ENCODE results near the gene C2CD2. TPM values are rescaled to one million over a fixed set of nuclear protein-coding genes. Genes with fewer than 3 reads are reported as not detected.

The C2CD2 gene
- total and polyA plus RNA-seq, 2 of the 8 experiments (the other 6 are each of a cell fraction or from before 2014, with no cell fraction given): 10.4 to 13.0 TPM

- Histone ChIP-seq H2BK20ac (ENCODE audit: low read length) (no peak overlapping the region), H2AFZ (ENCODE audit: low read length) (no peak overlapping the region), H4K91ac (replicated peaks; ENCODE audit: insufficient read length, low read length) (no peak overlapping the region), H3K56ac (replicated peaks; ENCODE audit: insufficient read length, low read depth, low read length) (no peak overlapping the region), H3K9ac (replicated peaks in 1 of 4; ENCODE audit: extremely low read depth in 1 of 4, low read depth in 3 of 4, low read length in 3 of 4) (no peak overlapping the region), H2BK120ac (replicated peaks; ENCODE audit: low read depth, low read length) (no peak overlapping the region), H3K18ac (ENCODE audit: extremely low read depth, low read length) (no peak overlapping the region), H2BK12ac (ENCODE audit: low read depth, low read length) (0 out of 2 replicates have a peak overlapping the region, but pooled peaks have one; percentile 17), H3K79me2 (ENCODE audit: control insufficient read depth in 1 of 2, insufficient read depth in 2 of 2, low read length in 2 of 2) (no peaks in the 10 kb centered on the region), H2BK15ac (ENCODE audit: low read length) (no peak overlapping the region), H4K8ac (ENCODE audit: extremely low read depth, insufficient read depth, low read length) (no peak overlapping the region), H2BK5ac (ENCODE audit: low read depth, low read length) (no peak overlapping the region), H4K20me1 (replicated peaks in 1 of 2; ENCODE audit: control insufficient read depth in 1 of 2, insufficient read depth in 2 of 2, low read length in 2 of 2) (no peaks in the 10 kb centered on the region), H3K4me3 (ENCODE audit: extremely low read depth in 1 of 4, insufficient read depth in 2 of 4, low read depth in 3 of 4, low read length in 4 of 4) (no peak overlapping the region), H3K79me1 (ENCODE audit: low read depth, low read length) (no peaks in the 10 kb centered on the region; the same call in 1 of the 2 replicates), H4K5ac (ENCODE audit: insufficient read length, low read depth, low read length) (no peak overlapping the region), H2AK5ac (ENCODE audit: low read depth, low read length) (0 out of 2 replicates have a peak overlapping the region, but pooled peaks have one; percentile 39), H3K36me3 (ENCODE audit: control insufficient read depth in 2 of 4, insufficient read depth in 4 of 4, low read length in 3 of 4) (no peaks in the 10 kb centered on the region), H3K27me3 (replicated peaks in 1 of 4; ENCODE audit: control insufficient read depth in 3 of 4, extremely low read depth in 1 of 4, insufficient read depth in 3 of 4, low read length in 3 of 4) (no peaks in the 10 kb centered on the region), H3K9me3 (ENCODE audit: insufficient read depth in 2 of 2, low read depth in 1 of 2, low read length in 1 of 2) (no peaks in the 10 kb centered on the region), H3K4ac (replicated peaks; ENCODE audit: insufficient read length, low read depth, low read length) (no peak overlapping the region), H3K23ac (ENCODE audit: insufficient read length) (no peak overlapping the region), H3K14ac (ENCODE audit: insufficient read length) (no peak overlapping the region), H3K4me1 (replicated peaks in 1 of 4; ENCODE audit: control insufficient read depth in 3 of 4, insufficient read depth in 4 of 4, low read length in 3 of 4) (peaks cover 0 to 2% (median 0%) of the 10 kb centered on the region in 4 experiments; a peak in 1 of 7 replicates), H3K4me2 (ENCODE audit: insufficient read depth in 1 of 2, low read depth in 2 of 2, low read length in 2 of 2) (no peak overlapping the region), H3K23me2 (ENCODE audit: low read depth, low read length) (no peaks in the 10 kb centered on the region), H3K27ac (ENCODE audit: low read depth, low read length) (no peak overlapping the region)
- ChIA-PET CTCF (ENCODE audit: partially characterized antibody) (interaction anchor here (0.6 to 2.8 kb wide), 16 partner anchors 8 to 260 kb away, joined by 3 to 25 read pairs (median 4); no protein-coding TSS in a partner anchor), POLR2A (ENCODE audit: partially characterized antibody) (interaction anchor here (1.1 to 1.2 kb wide), 2 partner anchors 11 to 12 kb away, joined by 3 to 5 read pairs; no protein-coding TSS in a partner anchor)
- no peak for FAIRE-seq
- TF ChIP-seq PHF8 (conservative IDR thresholded peaks at IDR 0.05; ENCODE audit: low read depth, low read length) (no peak), EGR1 (IDR thresholded peaks at IDR 0.05; ENCODE audit: borderline replicate concordance, low read depth, low read length) (0 out of 2 replicates have a peak, but pooled peaks have one; percentile 16), RAD21 (IDR thresholded peaks at IDR 0.05 in 1 of 2, conservative IDR thresholded peaks at IDR 0.05 in 1 of 2; ENCODE audit: low read depth in 2 of 2, low read length in 2 of 2) (peak; percentile 61), CTBP2 (IDR thresholded peaks at IDR 0.05; ENCODE audit: borderline replicate concordance, insufficient read depth, insufficient read length, low read length) (no peak), CTCF (IDR thresholded peaks at IDR 0.05; ENCODE audit: control extremely low read depth in 1 of 3, insufficient read depth in 1 of 3, low read depth in 1 of 3, low read length in 3 of 3) (peak; percentile 55 to 65 (median 62))
- WGBS, 2 experiments (ENCODE audit: extremely low coverage in 1 of 2, insufficient coverage in 1 of 2, insufficient read length in 1 of 2, insufficient replicate concordance in 2 of 2, low coverage in 1 of 2, low lambda C conversion rate in 2 of 2, missing lambda C conversion rate in 1 of 2): 84% methylated on average over 21 of the region's 21 CpGs; no CpG with 5 or more reads in 1 of the 2 experiments
- peak in 1 of 2 experiments; percentile 54 for DNase-seq (ENCODE audit: low read depth in 1 of 2, low spot score in 2 of 2)
Measured at GRCh38 chr21:41847066-41847804, 106.6 kb downstream of the C2CD2 start.
